Mononuclear cell (primary cell): ENCODE measurements around the gene LRRC15. TPM values are rescaled to one million over a fixed set of nuclear protein-coding genes. Genes with fewer than 3 reads are reported as not detected.

Experiments used
- H3K27me3 ChIP-seq: 2 replicates; pipeline ENCODE4 v1.6.0; 2011; ENCODE audit warnings: low read length, control low read depth; ENCODE audit not compliant: insufficient read depth
- H3K4me1 ChIP-seq: 2 replicates; pipeline ENCODE4 v1.5.1; 2011; ENCODE audit warnings: mild to moderate bottlenecking, low read length, control low read depth; ENCODE audit not compliant: insufficient read depth
- H3K4me3 ChIP-seq: 2 replicates; pipeline ENCODE4 v1.5.1; 2011; ENCODE audit warnings: mild to moderate bottlenecking, low read length, moderate library complexity
- H3K9me3 ChIP-seq: 2 replicates; pipeline ENCODE4 v1.5.1; 2011; ENCODE audit warnings: low read depth, mild to moderate bottlenecking, control low read depth, low read length
- total RNA-seq: library from RNA; depleted of rRNA; stranded (reverse); fragments of >200 nt; gene quantifications from one replicate; pipeline ENCODE4 v1.2.3, GENCODE V29; 2012

The LRRC15 gene
- total RNA-seq, 1 donor: 0.10 TPM

DNA sequence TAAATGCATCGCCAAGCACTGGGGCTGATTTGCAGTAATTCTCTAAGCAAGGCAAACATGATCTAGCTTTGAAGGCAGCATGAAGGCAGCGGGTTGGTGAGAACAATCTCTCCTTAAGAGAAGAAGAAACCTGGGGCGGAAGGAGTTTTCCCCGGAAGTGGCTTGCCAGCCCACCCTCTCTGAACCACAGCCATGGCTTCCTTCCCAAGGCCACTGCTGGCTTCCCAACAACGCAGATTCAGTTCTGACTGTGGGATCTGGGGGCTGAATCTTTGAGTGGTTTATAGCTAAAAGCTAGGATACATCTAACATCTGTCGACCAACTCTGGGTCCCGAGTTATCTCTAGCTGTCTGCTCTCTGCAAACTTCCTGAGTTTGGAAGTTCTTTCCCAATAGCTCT is 14.2 kb downstream of the LRRC15 start:
- H3K4me1 ChIP-seq: no peaks in the 10 kb centered on the region
- H3K27me3 ChIP-seq: no peaks in the 10 kb centered on the region
- no peaks in the 10 kb centered on the region for H3K9me3 ChIP-seq
- no peak overlapping the region for H3K4me3 ChIP-seq

DNA sequence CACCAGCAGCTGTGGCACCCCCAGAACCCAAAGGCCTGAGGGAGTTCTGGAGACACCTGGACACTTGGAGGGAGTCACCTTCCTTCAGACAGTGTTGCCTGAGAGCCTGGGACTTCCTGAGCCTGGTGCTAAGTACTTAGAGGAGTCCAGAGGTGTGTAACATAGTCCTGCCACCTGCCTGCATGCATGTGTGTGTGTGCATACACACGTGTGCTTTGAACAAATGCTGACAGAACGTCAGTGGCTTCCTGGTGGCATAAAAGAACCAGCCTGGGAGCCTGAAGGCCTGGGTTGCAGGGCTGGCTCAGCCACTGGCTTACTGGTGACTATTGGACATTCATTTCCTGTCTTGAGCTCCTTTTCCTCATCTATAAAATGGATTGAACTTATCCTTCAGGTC is 15.2 kb downstream of the LRRC15 start:
- no peak overlapping the region for H3K4me3 ChIP-seq
- no peaks in the 10 kb centered on the region for H3K4me1 ChIP-seq
- no peaks in the 10 kb centered on the region for H3K9me3 ChIP-seq
- H3K27me3 ChIP-seq: no peaks in the 10 kb centered on the region

DNA sequence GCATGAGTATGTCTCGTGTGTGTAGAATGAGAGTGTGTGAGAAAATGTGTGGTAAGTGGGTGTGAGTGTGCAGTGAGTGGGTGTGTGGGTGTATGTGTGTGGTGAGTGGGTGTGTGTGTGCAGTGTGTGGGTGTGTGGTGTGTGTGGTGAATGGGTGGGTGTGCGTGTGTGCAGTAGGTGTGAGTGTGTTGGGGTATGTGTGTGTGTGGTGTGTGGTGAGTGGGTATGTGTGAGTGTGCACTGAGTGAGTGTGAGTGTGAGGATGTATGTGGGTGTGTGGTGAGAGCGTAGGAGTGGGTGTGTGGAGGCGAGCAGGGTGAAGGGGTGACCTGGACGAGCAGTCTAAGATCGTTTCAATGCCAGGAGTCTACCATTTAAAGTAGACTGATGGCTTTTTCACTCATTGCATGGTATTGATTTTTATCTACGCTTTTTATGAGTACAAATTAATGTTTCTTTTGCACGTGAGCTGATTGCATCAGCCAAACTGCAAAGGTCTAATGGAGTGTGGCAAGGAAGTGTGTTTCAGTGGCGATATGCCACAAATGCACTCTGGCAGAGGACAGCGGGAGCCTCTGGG is 16.8 kb downstream of the LRRC15 start:
- H3K4me1 ChIP-seq: no peaks in the 10 kb centered on the region
- H3K4me3 ChIP-seq: no peak overlapping the region
- H3K27me3 ChIP-seq: no peaks in the 10 kb centered on the region
- no peaks in the 10 kb centered on the region for H3K9me3 ChIP-seq

DNA sequence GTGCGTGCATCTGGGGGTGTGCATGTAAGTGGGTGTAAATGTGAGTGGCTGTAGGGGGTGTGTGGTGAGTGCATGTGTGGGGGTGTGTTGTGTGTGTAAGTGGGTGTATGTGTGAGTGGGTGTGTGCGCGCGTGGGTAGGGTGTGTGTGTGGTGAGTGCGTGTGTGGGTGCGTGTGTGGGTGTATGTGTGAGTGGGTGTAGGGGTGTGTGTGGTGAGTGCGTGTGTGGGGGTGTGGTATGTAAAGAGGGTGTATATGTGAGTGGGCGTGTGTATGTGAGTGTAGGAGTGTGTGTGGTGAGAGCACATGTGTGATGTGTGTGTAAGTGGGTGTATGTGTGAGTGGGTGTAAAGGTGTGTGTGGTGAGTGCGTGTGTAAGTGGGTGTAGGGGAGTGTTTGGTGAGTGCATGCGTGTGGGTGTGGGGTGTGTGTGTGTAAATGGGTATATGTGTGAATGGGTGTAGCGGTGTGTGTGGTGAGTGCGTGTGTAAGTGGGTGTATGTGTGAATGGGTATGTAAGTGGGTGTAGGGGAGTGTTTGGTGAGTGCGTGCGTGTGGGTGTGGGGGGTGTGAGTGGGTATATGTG is 17.5 kb downstream of the LRRC15 start:
- no peak overlapping the region for H3K4me3 ChIP-seq
- H3K4me1 ChIP-seq: no peaks in the 10 kb centered on the region
- no peaks in the 10 kb centered on the region for H3K27me3 ChIP-seq
- H3K9me3 ChIP-seq: no peaks in the 10 kb centered on the region

DNA sequence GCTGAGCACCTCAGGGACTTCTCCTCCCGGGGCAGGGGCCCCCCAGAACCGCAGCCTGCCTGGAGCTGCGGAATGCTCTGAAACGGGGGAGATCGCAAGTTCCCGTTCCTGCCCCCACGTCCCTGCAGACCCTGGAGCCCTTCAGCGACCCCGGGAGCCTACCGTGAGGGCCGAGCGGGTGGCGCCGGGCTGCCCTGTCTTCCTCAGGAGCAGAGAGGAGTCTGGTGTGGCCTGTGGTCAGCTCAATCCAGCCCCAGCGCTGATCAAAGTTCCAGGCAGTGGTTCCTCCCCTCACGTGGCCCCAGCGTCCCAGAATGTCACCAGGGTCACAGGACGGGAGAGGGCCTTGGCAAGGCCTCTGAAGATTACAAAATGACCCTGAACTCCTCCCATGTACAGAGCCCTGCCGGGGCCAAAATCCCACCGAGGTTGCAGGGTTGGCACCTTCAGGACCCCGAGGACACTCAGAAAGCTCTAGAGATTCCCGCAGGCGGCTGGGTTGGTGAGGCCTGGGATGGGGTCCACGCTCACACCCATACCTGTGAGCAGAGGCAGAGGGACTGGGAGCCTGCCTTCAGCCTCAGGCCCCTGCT is 18.4 kb downstream of the LRRC15 start, which contains the start of gene CPN2:
Gene CPN2 (minus strand): TSS at position 249 of the 593 bp plus-strand sequence. CDS start 8,626 bp downstream, outside the sequence.
- Histone ChIP-seq H3K4me3 (no peak within 1 kb of the TSS), H3K9me3 (no peaks in the 10 kb centered on the region), H3K4me1 (no peaks in the 10 kb centered on the region), H3K27me3 (no peaks in the 10 kb centered on the region)

DNA sequence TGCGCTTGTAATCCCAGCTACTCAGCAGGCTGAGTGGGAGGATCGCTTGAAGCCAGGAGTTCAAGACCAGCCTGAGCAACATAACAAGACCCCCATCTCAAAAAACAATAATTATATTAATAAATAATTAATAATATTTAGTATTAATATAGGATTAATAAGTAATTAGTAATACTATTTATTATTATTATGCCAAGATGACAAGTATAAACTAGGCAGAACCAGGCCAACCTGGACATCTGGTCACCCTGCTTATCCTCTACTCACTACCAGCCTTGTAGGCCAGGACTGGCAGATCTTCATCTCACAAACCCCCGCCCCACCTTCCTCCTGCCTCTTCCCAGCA is 18.8 kb downstream of the LRRC15 start:
- H3K4me1 ChIP-seq: no peaks in the 10 kb centered on the region
- H3K27me3 ChIP-seq: no peaks in the 10 kb centered on the region
- no peak overlapping the region for H3K4me3 ChIP-seq
- H3K9me3 ChIP-seq: no peaks in the 10 kb centered on the region

DNA sequence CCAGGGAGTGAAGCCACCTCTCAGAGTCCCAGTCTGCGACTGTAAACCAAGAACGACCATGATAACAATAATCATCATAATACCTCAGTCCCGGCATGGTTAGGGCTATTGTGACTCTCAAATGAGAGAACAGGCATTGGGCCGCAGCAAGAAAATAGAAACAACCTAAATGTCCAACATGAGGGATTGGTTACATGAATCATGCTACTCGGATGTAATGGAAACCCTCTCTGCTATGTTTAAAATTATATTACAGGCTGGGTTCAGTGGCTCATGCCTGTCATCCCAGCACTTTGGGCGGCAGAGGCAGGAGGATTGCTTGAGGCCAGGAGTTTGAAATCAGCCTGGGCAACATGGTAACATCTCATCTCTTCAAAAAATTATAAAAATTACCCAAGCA is 21.2 kb downstream of the LRRC15 start:
- Histone ChIP-seq H3K27me3 (no peaks in the 10 kb centered on the region), H3K9me3 (no peaks in the 10 kb centered on the region), H3K4me1 (no peaks in the 10 kb centered on the region), H3K4me3 (no peak overlapping the region)

DNA sequence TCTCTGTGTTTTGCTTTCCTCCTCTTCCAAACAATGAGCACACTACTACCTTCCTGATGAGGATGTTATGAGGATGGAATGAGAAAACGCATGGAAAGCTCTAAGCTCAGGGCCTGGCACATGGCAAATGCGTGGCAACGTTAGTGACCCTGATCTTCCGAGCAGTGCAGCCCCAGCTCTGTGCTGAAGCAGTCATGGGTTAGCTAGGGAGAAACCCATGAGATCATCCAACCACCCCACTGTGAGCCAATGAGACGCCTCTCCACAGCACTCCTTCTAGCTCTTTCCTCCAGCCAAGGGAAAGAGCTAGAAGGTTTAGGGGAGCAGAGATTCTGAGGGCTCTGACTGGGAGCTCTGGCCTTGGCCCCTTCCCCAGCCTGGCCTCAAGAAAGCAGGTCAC is 22.9 kb downstream of the LRRC15 start:
- no peaks in the 10 kb centered on the region for H3K4me1 ChIP-seq
- no peaks in the 10 kb centered on the region for H3K9me3 ChIP-seq
- H3K4me3 ChIP-seq: no peak overlapping the region
- no peaks in the 10 kb centered on the region for H3K27me3 ChIP-seq

DNA sequence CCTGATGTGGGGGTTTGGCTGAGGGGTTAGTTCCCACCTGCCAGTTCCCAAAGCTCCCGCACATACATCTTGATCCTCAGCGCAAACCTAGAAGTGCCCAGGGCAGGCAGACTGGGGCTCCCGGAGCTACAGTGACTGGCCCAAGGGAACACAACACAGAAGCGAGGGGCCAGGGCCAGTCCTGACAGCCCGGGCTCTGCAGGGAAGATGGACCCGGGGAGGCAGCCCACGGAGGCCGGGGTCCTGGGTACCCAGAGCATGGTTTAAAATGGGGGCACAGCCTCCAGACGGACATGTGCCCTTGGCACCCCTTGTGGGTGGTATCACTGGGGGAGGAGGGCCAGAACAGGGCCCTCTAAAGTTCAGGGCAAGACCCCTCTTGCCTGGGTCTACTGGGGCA is 23.5 kb downstream of the LRRC15 start:
- Histone ChIP-seq H3K27me3 (no peaks in the 10 kb centered on the region), H3K4me3 (no peak overlapping the region), H3K4me1 (no peaks in the 10 kb centered on the region), H3K9me3 (no peaks in the 10 kb centered on the region)

DNA sequence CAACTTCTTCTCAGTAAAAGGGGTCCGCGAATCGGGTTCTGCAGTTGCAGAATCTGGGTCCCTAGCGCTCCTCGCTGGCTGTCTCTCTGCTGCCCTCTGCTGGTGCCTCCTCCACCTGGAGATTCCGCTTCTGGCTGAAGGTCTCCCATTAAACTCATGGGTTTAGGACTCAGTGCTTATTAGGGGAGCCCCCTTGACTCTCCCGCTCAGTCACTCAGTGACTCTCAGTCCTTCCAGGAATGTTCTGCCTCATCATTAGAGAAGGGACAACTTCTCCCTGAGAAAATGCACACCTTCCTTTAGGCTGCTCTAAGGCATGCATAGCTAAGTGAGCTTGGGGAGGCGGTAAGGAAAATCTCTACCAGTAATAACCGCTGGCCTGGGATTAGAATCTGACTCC is 25.5 kb downstream of the LRRC15 start:
- Histone ChIP-seq H3K27me3 (no peaks in the 10 kb centered on the region), H3K9me3 (no peaks in the 10 kb centered on the region), H3K4me3 (no peak overlapping the region), H3K4me1 (no peaks in the 10 kb centered on the region)

DNA sequence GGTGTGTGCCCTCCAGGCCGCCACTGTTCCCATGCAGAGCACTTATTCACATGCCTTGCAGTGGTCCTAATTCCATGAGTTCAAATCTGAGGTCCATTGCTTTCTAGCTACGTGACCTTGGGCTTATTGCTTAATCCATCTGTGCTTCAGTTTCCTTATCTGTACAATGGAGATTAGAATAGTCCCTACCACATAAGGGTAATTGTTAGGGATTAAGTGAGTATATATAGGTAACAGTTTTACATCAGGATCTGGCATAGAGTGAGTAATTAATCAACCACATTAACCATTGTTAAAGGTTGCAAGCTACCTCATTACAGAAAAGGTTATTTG is 26.0 kb downstream of the LRRC15 start:
- H3K4me3 ChIP-seq: no peak overlapping the region
- no peaks in the 10 kb centered on the region for H3K27me3 ChIP-seq
- no peaks in the 10 kb centered on the region for H3K4me1 ChIP-seq
- no peaks in the 10 kb centered on the region for H3K9me3 ChIP-seq

DNA sequence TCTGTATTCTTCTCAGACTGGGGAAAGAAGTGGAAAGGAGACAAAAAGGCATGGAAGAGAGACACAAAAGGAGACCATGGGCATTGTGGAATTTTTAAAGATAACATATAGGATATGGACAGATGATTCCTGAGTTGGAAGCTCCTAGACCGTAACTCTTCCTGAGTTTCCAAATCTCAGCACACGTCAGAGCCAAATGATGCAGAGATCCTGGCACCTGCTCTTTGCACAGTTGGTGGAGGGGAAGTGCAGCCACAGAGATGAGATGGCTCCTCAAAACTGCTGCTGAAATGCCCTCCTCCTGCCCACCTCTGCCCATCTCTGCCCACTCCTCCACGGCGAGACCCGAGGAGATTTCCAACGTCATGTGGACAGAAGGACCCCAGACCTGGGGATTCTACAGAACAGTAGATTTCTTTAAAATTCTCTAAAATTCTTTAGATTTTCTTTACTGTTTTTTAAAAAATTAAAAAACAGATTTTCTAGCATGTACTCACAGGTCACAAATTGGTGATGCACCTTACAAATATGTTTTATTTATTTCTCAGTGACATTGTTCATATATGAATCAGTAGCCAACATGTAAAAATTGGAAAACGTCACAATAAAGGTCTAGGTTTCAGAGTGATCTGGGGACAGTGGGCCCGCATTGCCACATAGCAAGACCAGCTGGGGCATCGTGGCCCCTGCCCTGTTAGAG is 26.5 kb downstream of the LRRC15 start:
- Histone ChIP-seq H3K4me3 (no peak overlapping the region), H3K4me1 (no peaks in the 10 kb centered on the region), H3K27me3 (no peaks in the 10 kb centered on the region), H3K9me3 (no peaks in the 10 kb centered on the region)

DNA sequence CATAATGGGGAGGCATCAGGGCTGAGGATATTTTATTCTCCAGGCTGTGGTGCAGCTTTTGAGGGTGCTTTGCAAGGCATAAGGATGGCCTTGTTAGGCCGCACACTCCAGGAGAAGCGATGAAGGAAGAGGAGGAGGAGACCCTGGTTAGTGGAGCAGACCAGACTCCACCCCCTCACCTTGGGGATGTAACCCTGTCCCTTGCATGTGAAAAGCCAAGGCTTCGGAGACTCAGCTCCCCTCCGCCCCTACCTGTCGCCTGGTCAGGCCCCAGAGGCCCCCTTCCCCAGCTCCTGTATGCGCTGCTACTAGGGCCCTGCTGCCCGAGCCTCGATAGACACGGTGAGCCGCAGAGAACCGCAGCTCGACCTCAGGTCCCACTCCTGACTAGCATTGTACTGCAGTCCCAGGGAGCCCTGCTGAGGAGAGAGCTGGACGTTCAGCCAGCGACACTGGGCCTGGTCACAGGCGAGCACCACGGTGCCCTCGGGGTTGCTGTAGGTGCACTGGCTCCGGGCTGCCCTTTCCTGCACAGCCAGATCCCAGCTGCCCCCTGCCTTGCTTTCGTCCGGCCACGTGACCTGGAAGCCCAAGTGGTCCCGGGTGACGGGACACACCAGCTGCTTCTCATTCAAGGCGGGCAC is 28.7 kb downstream of the LRRC15 start:
- no peaks in the 10 kb centered on the region for H3K9me3 ChIP-seq
- no peaks in the 10 kb centered on the region for H3K27me3 ChIP-seq
- H3K4me1 ChIP-seq: no peaks in the 10 kb centered on the region
- H3K4me3 ChIP-seq: no peak overlapping the region

DNA sequence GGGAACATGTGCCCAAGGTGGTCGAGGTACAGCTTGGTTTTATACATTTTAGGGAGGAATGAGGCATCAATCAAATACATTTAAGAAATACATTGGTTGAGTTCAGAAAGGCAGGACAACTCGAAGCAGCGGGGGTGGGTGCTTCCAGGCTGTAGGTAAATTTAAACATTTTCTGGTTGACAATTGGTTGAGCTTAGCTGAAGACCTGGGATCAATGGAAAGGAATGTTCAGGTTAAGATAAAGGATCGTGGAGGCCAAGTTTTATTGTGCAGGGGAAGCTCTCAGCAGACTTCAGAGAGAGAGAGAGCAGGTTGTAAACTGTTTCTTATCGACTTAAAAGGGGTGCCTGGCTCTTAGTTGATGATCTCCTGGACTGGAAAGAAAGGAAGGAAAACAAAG is 29.7 kb downstream of the LRRC15 start:
- H3K9me3 ChIP-seq: no peaks in the 10 kb centered on the region
- H3K4me3 ChIP-seq: no peak overlapping the region
- H3K4me1 ChIP-seq: no peaks in the 10 kb centered on the region
- no peaks in the 10 kb centered on the region for H3K27me3 ChIP-seq

DNA sequence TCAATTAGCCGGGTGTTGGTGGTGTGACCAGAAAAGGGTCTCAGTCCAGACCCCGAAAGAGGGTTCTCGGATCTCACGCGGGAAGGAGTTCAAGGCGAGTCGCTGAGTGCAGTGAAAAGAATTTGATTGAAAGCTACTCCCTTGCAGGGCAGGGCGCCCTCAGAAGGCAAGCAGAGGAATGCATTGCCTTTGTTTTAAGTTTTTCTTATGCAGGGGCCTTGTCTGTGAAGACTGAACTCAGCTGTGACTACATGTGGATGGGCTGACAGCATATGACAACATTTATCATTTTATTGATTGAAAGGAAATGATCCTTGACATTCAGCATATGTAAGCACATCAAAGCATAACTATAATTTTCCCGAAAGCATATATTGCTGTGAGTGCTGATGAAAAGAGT is 30.2 kb downstream of the LRRC15 start:
- Histone ChIP-seq H3K4me1 (no peaks in the 10 kb centered on the region), H3K9me3 (no peaks in the 10 kb centered on the region), H3K27me3 (no peaks in the 10 kb centered on the region), H3K4me3 (no peak overlapping the region)
